ENCODE results near the gene XPO4. TPM values are rescaled to one million over a fixed set of nuclear protein-coding genes. Genes with fewer than 3 reads are reported as not detected.
"Not testable (repeated sequence)": the region's sequence is repeated elsewhere in the genome, so short reads cannot be mapped to it uniquely, and the experiment has no call there.

Gene XPO4
- total RNA-seq, result 20.5 TPM
- long read RNA-seq, full-length matches to known transcripts, result 5 of 15 reads
- long read RNA-seq, partial matches to known transcripts, result 4 of 15 reads
- long read RNA-seq, other reads (novel, unspliced or antisense), result 6 of 15 reads

GRCh38 chr13:20902438-20903163 lies at the start of gene XPO4:
TSS of gene XPO4 (minus strand) at chr13:20902746. CDS start at chr13:20902738, 8 bp downstream.
- Histone ChIP-seq H3K27me3 (no peaks in the 10 kb centered on the region), H3K27ac (peak within 1 kb of the TSS; percentile 96), H3K4me3 (peak within 1 kb of the TSS; percentile 96), H3K9me3 (no peaks in the 10 kb centered on the region), H3K4me1 (peaks cover 17% of the 10 kb centered on the region), H3K36me3 (no peaks in the 10 kb centered on the region)
- ATAC-seq, result peak; percentile 97
- peak; percentile 92 for DNase-seq
- intact Hi-C loops (cut with DNase I), result no loop called here
- no peak for TF ChIP-seq CTCF (IDR thresholded peaks at IDR 0.05)

- not testable (repeated sequence) for H3K27me3 ChIP-seq, H3K27ac ChIP-seq, DNase-seq, H3K9me3 ChIP-seq, H3K4me1 ChIP-seq, H3K4me3 ChIP-seq, ATAC-seq, H3K36me3 ChIP-seq
- intact Hi-C loops (cut with DNase I), result loop anchor here (10.0 kb wide), 1 partner anchor 157 kb away; no protein-coding TSS in a partner anchor
These were observed 45.5 kb upstream of the XPO4 start for GRCh38 chr13:20948001-20948400.

- DNase-seq (peak; percentile 62), ATAC-seq (peak; percentile 45)
- intact Hi-C loops (cut with DNase I), result loop anchor here (10.0 kb wide), 1 partner anchor 159 kb away; no protein-coding TSS in a partner anchor
- no peaks in the 10 kb centered on the region for H3K36me3 ChIP-seq
- H3K4me3 ChIP-seq, result no peak overlapping the region
- no peak overlapping the region for H3K27ac ChIP-seq
- no peaks in the 10 kb centered on the region for H3K9me3 ChIP-seq
- no peaks in the 10 kb centered on the region for H3K27me3 ChIP-seq
- H3K4me1 ChIP-seq, result peaks cover 4% of the 10 kb centered on the region
- TF ChIP-seq CTCF (IDR thresholded peaks at IDR 0.05), result no peak
These were observed 43.4 kb upstream of the XPO4 start for GRCh38 chr13:20945952-20946383.

GRCh38 chr13:20942938-20943559 lies 40.5 kb upstream of the XPO4 start:
- Histone ChIP-seq H3K27ac (peak overlapping the region; percentile 11), H3K9me3 (no peaks in the 10 kb centered on the region), H3K36me3 (no peaks in the 10 kb centered on the region), H3K27me3 (no peaks in the 10 kb centered on the region), H3K4me1 (peaks cover 4% of the 10 kb centered on the region), H3K4me3 (no peak overlapping the region)
- TF ChIP-seq CTCF (IDR thresholded peaks at IDR 0.05), result no peak
- DNase-seq, result no peak
- intact Hi-C loops (cut with DNase I), result loop anchor here (10.0 kb wide), 1 partner anchor 162 kb away; no protein-coding TSS in a partner anchor
- ATAC-seq, result no peak

- DNase-seq, result not testable (repeated sequence)
These were observed 38.0 kb upstream of the XPO4 start for GRCh38 chr13:20940511-20940910.

GRCh38 chr13:20940083-20940482 lies 37.5 kb upstream of the XPO4 start:
- peak overlapping the region; percentile 58 for H3K27ac ChIP-seq
- no peak for DNase-seq
- intact Hi-C loops (cut with DNase I), result loop anchor here (10.0 kb wide), 1 partner anchor 165 kb away; no protein-coding TSS in a partner anchor

More at GRCh38 chr13:20940511-20940910, 38.0 kb upstream of the XPO4 start:
- peak overlapping the region; percentile 58 for H3K27ac ChIP-seq
- not testable (repeated sequence) for H3K9me3 ChIP-seq, H3K4me3 ChIP-seq, H3K36me3 ChIP-seq, H3K4me1 ChIP-seq, ATAC-seq, H3K27me3 ChIP-seq
- intact Hi-C loops (cut with DNase I), result loop anchor here (10.0 kb wide), 1 partner anchor 164 kb away; no protein-coding TSS in a partner anchor

More at GRCh38 chr13:20940083-20940482, 37.5 kb upstream of the XPO4 start:
- H3K36me3 ChIP-seq, result no peaks in the 10 kb centered on the region
- H3K4me1 ChIP-seq, result no peaks in the 10 kb centered on the region
- H3K27me3 ChIP-seq, result no peaks in the 10 kb centered on the region
- ATAC-seq, result no peak
- H3K4me3 ChIP-seq, result no peak overlapping the region
- H3K9me3 ChIP-seq, result no peaks in the 10 kb centered on the region
- TF ChIP-seq CTCF (IDR thresholded peaks at IDR 0.05), result no peak

All from upper lobe of right lung (tissue), 1 donor.